GM13977 (cell line): ENCODE results near the gene ARHGAP24.

ENCODE experiments used
- DNase-seq: peaks from one replicate; pipeline ENCODE4 v3.0.0; 2012; ENCODE audit warnings: low spot score
- in situ Hi-C: fragments of 300-500 bp; cut with MboI; formaldehyde crosslinking; loops from one replicate; pipeline ENCODE4 v1.12.0; 2022; ENCODE audit warnings: low sequenced_read_pairs, low pct_unique_long_range_greater_than_20kb, mixed read lengths, inconsistent platforms; ENCODE audit not compliant: unreplicated experiment
- TF ChIP-seq, protein P1 (sequence below): IDR thresholded peaks from 2 replicates; pipeline ENCODE4 v1.5.1; 2012; ENCODE audit warnings: mild to moderate bottlenecking, control low read depth; ENCODE audit not compliant: insufficient read depth; ENCODE audit errors: extremely low read depth, missing control alignments

The ARHGAP24 gene

DNA sequence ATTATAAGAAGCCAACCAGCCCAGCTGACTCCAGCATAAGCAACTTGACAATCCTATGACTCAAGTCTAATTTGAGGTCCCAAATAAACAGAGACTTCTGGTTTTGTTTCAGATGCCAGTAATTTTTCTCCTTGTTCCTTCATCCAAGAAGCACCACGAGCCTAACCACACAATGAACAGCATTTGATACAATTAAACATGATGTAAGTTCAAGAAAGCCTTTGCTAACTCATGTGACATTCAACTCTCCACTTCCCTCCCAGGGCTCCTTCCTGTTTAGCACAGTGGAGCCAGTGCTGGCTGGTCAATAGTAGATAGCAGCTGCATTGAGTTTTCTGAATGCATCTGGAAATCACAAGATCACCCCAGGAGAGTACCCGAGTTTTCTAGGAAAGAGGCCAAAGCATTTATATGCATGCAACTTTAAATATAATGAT is 206.3 kb downstream of the ARHGAP24 start:
- DNase-seq: no peak
- TF ChIP-seq, protein P1, sequence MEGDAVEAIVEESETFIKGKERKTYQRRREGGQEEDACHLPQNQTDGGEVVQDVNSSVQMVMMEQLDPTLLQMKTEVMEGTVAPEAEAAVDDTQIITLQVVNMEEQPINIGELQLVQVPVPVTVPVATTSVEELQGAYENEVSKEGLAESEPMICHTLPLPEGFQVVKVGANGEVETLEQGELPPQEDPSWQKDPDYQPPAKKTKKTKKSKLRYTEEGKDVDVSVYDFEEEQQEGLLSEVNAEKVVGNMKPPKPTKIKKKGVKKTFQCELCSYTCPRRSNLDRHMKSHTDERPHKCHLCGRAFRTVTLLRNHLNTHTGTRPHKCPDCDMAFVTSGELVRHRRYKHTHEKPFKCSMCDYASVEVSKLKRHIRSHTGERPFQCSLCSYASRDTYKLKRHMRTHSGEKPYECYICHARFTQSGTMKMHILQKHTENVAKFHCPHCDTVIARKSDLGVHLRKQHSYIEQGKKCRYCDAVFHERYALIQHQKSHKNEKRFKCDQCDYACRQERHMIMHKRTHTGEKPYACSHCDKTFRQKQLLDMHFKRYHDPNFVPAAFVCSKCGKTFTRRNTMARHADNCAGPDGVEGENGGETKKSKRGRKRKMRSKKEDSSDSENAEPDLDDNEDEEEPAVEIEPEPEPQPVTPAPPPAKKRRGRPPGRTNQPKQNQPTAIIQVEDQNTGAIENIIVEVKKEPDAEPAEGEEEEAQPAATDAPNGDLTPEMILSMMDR: no peak
- in situ Hi-C loops: no loop called here

DNA sequence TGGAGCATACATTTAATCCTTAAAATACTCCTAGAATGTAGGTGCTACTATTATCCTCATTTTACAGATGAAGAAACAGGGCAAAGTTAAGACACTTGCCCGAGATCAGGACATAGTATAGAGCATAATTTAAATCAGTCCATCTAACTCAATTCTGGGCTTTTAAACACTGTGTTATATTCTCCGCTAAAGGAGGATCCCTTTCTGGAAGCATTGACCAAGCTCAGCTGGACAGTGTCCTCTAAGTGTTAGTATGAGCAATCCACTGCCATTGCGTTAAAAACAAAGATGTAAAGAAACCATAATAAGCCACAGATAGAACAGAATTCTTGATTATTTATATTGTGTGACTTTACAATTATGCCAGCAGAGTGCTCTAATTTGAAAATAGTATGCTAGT is 207.0 kb downstream of the ARHGAP24 start:
- TF ChIP-seq, protein P1: no peak
- DNase-seq: no peak
- in situ Hi-C loops: no loop called here

DNA sequence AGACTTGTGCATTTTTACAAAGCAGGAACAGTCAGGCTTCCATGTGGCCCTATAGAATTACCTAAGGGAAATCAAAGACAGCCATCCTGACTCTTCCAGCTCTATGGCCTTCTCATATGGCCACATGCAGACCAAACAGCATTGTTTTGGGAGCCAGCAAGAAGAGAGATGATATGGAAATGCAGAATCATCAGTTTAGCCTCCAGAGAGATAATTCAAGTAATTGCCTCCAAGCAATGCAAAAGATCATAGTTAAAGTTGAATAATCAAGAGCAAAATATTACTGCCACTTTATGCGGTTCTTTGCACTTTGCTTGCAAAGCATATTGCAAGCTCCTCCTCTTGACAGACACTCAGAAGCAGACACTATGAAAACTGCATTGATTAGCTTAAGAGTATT is 207.4 kb downstream of the ARHGAP24 start:
- TF ChIP-seq, protein P1: no peak
- no peak for DNase-seq
- in situ Hi-C loops: no loop called here

DNA sequence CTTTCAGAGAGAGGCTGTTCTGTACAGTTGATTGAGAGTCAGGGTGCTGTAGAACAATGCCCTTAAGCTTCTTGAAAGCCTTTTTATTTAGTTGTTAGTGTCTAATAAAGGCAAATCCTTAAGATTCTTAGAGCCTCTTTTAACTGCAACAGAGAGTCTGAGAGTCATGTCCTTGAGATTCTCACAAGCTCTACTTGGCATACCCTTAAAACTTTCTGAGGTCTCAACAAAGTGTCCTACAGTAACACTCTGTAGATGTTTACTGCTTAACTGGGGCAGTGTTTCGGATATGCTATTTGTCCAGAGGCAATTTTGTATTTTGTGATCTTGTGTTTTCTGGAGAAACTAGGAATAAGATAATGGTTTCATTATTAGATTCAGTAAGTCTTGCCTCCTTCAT is 209.7 kb downstream of the ARHGAP24 start:
- no peak for DNase-seq
- in situ Hi-C loops: no loop called here
- TF ChIP-seq, protein P1: no peak

DNA sequence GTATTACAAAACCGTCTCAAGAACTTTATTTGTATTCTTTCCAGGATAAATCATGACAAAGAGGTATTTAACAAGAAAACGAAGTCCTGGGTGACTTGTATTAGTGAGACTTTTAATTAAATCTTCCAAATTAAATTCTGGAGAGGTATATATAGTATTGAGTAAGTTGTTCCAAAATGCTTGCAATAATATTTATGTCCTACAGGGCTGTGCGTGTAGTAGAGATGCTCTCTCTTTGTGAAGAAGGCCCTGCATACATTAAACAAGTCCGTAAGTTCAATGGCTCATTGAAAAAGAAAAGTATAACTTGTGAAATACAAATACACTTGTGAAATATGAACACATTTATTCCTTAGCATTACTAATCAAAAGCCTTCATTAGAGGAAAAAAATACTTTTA is 211.4 kb downstream of the ARHGAP24 start:
- in situ Hi-C loops: no loop called here
- DNase-seq: no peak
- TF ChIP-seq, protein P1: no peak

DNA sequence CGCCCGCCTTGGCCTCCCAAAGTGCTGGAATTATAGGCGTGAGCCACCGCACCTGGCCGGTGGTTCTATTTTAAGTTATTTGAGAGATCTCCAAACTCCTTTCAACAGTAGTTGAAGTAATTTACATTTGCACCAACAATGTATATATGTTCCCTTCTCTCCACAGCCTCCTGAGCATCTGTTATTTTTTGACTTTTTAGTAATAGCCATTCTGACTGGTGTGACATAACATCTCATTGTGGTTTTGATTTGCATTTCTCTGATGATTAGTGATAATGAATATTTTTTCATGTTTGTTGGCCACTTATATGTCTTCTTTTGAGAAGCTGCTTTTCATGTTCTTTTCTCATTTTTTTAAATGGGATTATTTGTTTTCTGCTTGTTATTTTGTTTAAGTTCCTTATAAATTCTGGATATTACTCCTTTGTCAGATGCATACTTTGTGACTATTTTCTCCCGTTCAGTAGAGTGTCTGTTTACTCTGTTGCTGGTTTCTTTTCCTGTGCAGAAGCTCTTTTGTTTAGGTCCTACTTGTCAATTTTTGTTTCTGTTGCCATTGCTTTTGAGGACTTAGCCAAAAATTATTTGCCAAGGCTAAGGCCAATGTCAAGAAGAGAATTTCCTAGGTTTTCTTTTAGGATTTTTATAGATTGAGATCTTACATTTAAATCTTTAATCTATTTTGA is 213.2 kb downstream of the ARHGAP24 start:
- no peak for DNase-seq
- in situ Hi-C loops: no loop called here
- TF ChIP-seq, protein P1: no peak
